Stimulated activated CD8-positive, alpha-beta memory T cell treated with anti-CD3 and anti-CD28 coated beads, Interleukin-12 subunit alpha, Interleukin-12 subunit beta, amount 100 ng/mL, for 4 hours (primary cell): ENCODE data around the gene HIGD2B.
"Not testable (repeated sequence)": the region's sequence is repeated elsewhere in the genome, so short reads cannot be mapped to it uniquely, and the experiment has no call there.

ENCODE experiments used
- DNase-seq: peaks from one replicate; pipeline ENCODE4 v3.0.0-alpha.2; 2020; ENCODE audit warnings: low read depth

The HIGD2B gene

GRCh38 chr15:72676838-72677237 lies 9.1 kb downstream of the HIGD2B start:
- DNase-seq, result no peak

GRCh38 chr15:72671525-72671924 lies 14.5 kb downstream of the HIGD2B start:
- no peak for DNase-seq

- DNase-seq, result peak; percentile 37
Observed at GRCh38 chr15:72670656-72671352, 15.2 kb downstream of the HIGD2B start.

DNA sequence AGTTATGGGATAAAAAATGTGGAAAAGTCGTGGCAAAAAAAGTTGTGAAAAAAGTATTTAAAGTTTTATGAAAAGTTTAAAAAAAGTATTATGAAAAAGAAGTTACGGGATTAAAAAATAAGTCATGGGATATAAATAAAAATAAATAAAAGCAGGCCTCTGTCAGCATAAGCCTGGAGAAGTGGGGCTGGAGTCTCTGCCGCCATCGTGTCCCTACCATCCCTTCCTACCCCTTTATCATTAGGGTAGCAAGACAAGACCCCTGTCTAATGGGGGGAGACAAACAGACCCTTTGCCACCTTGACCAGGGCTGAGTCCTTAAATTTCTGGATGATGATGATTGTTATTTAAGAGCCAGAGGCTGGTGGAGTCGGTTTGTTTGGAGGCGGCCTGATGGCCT lies 16.2 kb downstream of the HIGD2B start:
- DNase-seq, result not testable (repeated sequence)

- DNase-seq, result not testable (repeated sequence)
Observed at GRCh38 chr15:72665706-72666105, 20.3 kb downstream of the HIGD2B start.

DNA sequence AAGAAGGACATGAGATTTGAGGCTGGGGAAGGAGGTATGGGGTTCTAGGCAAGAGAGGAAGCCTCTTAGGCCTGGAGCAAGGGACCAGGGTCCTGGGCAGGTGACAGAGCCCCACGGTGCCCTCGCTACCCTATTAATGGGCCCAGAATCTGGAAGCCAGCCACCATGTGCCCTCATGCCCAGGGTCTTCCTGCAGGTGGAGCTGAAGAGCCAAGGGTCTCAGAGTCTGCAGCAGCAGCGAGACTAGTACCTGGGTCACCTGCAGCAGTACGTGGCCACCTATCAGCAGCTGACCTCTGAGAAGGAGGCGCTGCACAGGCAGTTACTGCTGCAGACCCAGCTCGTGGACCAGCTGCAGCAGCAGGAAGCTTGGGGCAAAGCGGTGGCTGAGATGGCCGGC lies 22.1 kb downstream of the HIGD2B start:
- DNase-seq, result not testable (repeated sequence)

DNA sequence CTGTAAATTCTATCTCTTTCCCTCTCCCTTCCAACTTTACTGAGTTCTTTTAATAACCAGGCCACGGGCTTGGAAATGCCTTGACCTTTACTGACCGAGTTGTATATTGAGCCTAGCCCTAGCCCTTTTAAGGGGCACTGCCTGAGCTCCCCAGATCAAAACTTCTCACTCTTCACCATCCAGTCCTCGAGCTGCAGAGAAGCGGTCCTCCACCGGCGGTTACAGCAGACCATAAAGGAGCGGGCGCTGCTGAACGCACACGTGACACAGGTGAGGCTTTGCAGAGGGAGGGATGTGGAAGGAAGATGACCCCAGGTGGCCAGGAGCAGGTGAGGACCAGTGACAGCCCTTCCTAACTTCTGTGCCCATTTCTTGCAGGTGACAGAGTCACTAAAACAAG lies 24.9 kb downstream of the HIGD2B start:
- not testable (repeated sequence) for DNase-seq

- DNase-seq, result not testable (repeated sequence)
Observed at GRCh38 chr15:72656014-72656413, 30.0 kb downstream of the HIGD2B start.

DNA sequence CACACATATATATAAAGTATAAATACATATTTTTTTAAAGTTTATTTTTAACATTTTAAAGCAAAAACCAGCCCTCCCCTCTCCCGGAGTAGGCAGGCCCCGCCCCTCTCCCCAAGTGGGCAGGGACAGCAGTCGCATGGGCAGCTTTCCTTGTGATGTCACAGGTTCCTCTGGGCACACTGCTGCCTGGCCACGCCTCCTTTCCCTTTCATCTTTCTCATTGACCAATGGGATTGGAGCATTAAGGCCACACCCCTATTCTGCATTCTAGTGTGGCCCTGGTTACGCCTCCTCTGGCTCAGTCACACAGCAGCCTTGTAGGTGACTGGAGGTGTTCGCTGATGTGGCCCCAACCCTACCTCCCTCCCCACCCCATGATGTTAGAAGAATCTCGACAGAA lies 31.6 kb downstream of the HIGD2B start, which contains the start of gene GOLGA6B:
GOLGA6B (plus strand) TSS at position 301 of the 400 bp plus-strand sequence; CDS start at position 342, 41 bp downstream.
- not testable (repeated sequence) for DNase-seq

GRCh38 chr15:72648631-72649253 lies 37.2 kb downstream of the HIGD2B start:
- DNase-seq, result not testable (repeated sequence)

GRCh38 chr15:72642271-72642670 lies 43.7 kb downstream of the HIGD2B start:
- not testable (repeated sequence) for DNase-seq

- DNase-seq, result not testable (repeated sequence)
Observed at GRCh38 chr15:72639759-72640483, 46.1 kb downstream of the HIGD2B start.

DNA sequence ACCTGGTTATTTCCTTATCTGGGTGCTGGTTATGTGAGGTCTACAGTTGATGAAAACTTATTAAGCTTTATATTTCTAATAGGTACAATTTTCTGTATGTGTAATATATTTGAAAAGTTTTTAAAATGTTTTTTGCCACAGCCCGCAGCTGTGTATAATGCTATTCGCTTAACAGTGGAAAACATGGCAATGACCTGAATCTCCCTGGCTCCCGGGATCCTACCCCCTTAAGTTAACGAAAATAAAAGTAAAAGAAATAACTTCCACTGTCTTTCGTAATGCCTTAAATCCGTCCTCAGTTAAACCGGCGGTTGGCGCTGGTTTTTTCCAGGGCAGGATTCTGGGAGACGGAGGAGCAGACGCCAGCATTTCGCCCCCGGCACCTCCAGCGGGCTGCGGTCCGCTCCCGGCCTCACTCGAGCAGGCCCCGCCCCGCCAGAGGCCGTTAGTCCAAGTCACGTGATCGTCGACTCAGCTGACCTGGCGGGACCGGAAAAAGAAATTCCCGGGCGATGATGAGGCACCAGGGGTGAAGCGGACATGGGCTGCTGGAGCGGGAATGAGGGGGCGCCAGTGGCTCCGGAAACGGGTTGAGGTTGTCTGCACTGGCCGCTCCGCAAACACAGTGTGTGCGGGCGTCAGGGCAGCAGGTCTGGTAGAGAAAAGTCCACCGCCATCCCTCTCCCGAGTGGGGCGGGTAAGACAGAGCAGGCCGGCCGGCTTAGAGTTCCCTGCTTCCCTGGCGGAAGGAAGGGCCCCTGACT lies 49.3 kb downstream of the HIGD2B start:
- not testable (repeated sequence) for DNase-seq

DNA sequence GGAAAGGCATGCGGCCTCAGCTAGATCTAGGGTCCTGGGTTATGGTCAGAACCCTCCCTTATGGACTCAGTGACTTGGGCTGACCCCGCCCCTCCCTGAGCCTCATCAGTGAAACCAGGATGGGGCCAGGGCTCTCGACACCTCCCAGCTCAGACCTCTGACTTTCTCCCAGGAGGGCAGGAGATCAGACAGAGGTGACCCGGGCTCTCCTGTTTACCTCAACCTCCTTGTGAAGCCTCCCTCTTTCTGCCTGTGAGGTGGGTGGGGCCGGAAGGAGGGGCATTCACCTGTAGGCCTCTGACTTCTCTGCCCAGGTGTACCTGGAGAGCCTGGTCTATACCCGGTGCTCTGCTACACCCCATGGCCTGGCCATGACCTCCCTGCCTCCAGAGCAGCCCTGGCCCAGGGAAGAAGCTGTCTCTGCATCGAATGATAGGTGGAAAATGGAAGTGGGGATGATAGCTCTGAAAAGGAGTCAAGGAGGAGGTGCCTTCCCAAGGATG lies 56.9 kb downstream of the HIGD2B start:
- DNase-seq, result not testable (repeated sequence)

DNA sequence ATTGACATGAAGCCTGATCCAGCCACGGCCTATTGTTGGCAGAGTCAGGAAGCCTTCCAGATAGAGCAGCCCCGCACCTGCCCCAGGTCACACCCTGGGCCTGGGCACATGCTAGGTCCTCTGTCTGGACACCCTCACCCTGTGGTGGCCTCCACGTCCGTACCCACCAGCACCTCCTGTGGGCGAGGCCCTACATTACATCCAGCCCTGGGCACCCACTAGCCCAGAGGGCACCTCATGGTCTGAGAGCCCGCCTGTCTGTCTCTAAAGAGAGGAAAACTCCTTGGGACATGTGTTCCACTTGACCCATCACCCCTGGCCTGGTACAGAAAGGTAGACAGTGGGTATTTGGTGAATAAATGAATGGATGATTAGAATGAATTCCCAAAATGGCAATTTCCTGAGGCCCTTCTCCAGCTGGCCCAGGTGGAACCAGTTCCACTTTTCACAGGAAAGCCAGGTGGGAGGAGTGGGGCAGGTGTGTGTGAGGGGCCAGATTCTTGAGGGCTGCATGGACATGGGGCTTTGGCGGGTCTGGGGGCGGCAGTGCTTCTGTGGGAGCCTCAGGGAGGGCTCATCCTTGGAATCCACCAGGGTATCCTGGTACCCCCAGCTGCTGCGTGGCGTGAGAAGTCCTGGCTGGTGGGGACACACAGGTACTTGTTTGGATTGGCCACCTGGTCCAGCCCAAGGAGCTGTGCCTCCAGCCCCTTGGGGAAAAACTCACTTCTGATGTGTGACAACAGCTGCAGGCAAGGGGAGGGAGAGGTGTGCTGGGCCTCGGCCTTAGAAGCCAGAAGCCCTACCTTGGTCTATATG lies 57.5 kb downstream of the HIGD2B start:
- not testable (repeated sequence) for DNase-seq

GRCh38 chr15:72626153-72626552 lies 59.8 kb downstream of the HIGD2B start:
- not testable (repeated sequence) for DNase-seq
